NK-92 (cell line): Measurements from ENCODE around the gene EPHA8.

ENCODE experiments used
- DNase-seq: peaks from one replicate; lab custom pipeline; 2025; ENCODE audit not compliant: unreplicated experiment; lab: John Stamatoyannopoulos, UW

EPHA8 gene

DNA sequence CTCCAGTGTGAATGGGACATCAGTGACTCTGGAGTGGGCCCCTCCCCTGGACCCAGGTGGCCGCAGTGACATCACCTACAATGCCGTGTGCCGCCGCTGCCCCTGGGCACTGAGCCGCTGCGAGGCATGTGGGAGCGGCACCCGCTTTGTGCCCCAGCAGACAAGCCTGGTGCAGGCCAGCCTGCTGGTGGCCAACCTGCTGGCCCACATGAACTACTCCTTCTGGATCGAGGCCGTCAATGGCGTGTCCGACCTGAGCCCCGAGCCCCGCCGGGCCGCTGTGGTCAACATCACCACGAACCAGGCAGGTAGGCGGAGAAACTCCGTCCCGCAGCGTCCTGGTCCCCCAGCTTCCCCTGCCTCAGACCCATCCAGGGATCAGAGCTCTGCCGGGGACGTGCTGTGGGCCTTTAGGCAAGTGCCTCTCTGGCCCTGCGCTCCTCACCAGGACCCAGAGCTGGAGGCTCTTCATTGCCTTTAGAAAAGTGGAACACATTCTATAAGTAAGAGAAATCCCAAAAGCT is 25.7 kb downstream of the EPHA8 start:
- DNase-seq = no peak

DNA sequence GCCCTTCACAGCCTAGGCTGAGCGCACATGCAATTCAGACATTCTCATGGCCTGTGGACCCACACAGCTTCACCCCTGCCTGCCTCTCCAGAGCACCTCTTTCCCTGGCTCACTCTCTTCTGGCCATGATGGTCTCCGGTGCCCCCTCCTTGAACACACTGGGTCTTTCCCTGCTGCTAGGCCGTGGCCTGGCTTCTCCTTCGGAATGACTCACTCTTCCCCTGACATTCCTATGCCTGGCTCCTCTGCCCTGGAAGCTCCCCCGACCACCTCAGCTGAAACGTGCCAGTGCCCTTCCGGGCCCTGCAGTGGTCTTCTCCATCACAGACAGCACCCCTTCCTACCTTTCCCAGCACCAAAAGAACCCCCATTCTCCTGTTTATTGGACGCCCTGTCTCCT is 28.3 kb downstream of the EPHA8 start:
- no peak for DNase-seq

DNA sequence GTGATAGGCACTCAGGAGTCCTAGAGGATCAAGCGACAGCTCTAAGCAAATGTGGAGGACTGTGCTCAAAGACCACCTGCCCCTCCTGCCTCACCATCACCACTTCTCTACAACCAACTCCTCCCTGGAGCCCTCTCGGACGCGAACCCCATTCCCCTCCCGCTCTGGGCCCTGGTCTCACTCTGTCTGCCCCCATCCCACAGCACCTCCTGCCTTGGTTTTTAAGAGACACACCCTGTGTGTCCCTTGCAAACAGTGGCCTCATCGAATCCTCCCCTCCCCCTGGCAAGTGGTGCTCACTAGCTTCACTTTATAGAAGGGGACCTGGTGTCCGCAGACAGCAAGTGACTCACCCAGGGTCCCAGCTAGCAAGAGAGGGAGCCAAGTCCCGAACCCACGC is 28.8 kb downstream of the EPHA8 start:
- no peak for DNase-seq

DNA sequence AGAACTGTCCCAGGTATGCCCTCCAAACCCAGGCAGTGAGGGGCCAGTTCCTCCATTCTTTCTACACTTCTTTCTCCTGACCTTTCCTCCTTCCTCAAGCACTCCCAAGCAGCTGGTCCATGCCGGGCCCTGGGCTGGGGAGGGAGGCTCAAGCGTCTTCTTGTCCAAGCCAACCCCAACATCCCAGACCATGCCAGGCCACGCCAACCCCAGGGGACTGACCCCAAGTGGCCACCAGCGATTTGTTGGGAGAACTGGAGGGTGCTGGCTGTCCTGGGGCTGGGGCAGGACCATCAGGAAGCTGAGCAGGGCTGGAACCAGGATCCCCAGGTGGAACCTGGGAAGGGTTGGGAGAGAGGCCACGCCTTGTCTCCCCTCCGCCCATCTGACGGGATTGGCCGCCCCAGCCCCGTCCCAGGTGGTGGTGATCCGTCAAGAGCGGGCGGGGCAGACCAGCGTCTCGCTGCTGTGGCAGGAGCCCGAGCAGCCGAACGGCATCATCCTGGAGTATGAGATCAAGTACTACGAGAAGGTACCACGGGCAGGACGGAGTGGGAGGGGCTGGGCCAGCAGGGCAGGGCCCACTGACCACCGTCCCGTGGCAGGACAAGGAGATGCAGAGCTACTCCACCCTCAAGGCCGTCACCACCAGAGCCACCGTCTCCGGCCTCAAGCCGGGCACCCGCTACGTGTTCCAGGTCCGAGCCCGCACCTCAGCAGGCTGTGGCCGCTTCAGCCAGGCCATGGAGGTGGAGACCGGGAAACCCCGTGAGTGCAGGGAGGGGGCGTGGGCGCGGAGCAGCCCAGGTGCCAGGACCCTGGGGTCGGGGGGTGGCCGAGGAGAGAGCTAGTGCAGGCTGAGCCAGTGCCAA is 29.9 kb downstream of the EPHA8 start:
- DNase-seq = no peak

DNA sequence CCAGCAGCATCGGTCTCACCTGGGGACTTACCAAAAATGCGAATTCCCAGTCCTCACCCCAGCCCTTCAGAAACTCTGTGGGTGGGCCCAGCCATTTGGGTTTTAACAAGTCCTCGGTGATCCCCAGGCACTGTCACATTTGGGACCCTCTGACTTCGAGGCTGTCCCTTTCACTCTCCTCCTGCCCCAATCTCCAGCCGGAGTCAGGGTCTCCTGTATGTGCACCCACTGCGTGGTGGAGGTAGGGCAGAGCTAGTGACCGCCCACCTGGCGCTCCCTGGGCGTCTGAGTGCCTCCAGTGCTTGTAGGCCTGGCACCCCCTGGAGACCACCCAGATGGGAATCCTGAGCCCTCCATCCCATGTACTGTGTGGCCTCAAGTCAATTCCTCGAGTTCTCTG is 31.1 kb downstream of the EPHA8 start:
- no peak for DNase-seq

DNA sequence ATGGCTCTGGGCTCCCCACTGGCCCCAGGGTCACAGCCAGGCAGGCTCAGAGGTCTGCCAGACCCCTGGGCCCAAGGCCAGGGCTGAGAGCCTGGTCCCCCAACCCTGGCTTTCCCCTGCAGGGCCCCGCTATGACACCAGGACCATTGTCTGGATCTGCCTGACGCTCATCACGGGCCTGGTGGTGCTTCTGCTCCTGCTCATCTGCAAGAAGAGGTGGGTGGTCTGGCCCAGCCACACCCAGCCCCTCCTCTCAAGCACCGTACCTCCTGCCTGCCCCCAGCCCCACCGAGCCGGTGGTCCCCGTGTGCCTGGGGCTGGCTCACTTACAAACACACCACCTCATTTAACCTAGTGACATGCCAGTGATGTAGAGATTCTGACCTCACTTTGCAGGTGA is 31.8 kb downstream of the EPHA8 start:
- no peak for DNase-seq

DNA sequence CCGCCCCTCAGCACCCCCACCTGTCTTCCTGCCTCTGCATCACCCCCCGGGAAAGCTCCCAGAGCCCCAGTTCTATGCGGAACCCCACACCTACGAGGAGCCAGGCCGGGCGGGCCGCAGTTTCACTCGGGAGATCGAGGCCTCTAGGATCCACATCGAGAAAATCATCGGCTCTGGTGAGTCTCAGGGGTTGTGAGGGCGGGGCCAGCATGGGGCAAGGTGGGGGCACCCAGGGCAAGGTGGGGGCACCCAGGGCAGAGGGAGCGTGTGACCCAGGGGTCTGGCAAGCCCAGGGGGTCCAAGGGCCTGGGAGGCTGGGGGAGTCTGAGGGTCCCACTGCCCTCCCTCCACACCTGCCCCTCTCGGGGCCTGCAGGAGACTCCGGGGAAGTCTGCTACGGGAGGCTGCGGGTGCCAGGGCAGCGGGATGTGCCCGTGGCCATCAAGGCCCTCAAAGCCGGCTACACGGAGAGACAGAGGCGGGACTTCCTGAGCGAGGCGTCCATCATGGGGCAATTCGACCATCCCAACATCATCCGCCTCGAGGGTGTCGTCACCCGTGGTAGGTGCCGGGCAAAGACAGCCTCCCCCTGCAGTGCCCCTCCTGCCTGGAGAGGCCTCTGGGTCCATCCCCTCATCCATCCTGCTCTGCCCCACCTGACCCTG is 34.1 kb downstream of the EPHA8 start:
- DNase-seq = no peak

DNA sequence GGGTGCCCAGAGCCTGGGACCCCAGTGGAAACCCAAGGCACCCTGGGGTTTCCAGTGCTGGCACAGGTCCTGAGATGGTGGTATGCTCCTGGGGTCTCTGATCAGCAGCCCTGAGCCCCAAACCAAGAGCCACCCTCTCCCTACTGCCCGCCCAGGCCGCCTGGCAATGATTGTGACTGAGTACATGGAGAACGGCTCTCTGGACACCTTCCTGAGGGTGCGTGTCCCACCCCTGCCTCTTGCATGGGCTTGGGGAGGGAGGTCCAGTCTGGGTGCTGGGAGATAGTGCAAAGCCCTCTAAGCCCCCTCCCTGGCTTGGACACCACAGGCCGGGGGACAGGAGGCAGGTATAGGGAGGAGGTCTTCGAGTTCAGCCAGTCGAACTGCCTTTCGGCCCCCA is 34.7 kb downstream of the EPHA8 start:
- DNase-seq = no peak

DNA sequence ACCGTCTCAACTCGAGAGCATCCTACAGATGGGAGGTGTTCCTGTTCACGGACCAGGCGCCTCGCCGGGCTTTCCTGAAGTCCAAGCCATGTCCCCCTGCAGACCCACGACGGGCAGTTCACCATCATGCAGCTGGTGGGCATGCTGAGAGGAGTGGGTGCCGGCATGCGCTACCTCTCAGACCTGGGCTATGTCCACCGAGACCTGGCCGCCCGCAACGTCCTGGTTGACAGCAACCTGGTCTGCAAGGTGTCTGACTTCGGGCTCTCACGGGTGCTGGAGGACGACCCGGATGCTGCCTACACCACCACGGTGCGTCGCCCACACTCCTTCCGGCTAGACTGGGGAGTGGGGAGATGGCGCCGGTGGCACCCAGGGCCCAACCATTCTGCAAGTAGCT is 35.4 kb downstream of the EPHA8 start:
- DNase-seq = no peak

DNA sequence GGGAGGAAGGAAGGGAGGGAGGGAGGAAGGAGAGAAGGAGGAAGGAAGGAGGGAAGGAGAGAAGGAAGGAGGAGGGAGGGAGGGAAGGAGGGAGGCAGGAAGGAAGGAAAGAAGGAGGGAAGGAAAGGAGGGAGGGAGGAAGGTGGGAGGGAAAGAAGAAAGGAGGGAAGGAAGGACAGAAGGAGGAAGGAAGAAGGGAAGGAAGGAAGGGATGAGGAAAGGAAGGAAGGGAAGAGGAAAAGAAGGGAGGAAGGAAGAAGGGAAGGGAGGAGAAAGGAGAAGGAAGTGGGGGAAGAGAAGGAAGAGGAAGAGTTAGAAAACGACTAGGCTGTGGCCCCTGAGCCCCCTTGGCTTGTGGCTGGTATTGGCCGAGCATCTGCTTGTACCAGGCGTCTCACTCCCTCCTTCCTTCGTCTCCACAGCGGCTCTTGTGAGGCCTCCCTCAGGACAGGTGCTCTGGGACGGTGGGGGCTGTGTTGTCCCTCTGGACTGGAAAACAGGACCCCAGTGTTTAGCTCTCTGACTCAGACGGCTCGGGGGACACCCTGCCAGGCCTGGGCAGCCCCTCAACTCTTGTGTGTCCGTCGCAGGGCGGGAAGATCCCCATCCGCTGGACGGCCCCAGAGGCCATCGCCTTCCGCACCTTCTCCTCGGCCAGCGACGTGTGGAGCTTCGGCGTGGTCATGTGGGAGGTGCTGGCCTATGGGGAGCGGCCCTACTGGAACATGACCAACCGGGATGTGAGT is 37.0 kb downstream of the EPHA8 start:
- DNase-seq = no peak

DNA sequence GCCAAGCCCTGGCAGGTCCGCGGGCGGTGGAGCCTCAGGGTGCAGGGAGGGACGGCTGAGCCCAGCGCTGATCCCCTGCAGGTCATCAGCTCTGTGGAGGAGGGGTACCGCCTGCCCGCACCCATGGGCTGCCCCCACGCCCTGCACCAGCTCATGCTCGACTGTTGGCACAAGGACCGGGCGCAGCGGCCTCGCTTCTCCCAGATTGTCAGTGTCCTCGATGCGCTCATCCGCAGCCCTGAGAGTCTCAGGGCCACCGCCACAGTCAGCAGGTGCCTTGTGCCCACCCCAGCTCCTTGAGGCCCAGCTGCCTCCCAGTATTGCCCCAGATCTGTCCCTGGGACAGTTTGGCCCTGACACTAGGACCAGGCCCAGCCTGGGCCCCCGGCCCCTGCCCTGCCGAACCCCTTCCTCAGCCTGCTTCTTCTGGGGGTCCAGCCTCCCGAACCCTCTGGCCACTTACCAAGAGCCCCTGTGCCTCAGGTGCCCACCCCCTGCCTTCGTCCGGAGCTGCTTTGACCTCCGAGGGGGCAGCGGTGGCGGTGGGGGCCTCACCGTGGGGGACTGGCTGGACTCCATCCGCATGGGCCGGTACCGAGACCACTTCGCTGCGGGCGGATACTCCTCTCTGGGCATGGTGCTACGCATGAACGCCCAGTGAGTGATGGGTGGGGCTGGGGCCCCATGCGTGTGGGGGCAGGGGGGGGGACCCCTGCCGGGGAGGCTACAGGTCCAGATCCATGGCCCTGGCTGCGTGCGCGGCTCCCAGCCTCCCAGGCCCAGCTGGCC is 37.7 kb downstream of the EPHA8 start:
- no peak for DNase-seq

DNA sequence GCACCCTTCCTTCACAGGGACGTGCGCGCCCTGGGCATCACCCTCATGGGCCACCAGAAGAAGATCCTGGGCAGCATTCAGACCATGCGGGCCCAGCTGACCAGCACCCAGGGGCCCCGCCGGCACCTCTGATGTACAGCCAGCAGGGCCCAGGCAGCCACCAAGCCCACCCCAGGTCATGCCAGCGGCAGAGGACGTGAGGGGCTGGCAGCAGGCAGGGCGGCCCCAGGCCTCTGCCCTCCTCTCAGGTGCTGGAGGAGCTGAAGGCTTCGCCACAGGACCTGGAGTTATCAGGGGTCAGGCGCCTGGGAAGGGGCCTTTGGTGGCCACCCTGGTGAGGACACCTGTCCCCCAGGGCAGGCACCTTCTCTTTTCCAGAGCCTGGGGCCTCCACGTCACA is 38.3 kb downstream of the EPHA8 start:
- no peak for DNase-seq

DNA sequence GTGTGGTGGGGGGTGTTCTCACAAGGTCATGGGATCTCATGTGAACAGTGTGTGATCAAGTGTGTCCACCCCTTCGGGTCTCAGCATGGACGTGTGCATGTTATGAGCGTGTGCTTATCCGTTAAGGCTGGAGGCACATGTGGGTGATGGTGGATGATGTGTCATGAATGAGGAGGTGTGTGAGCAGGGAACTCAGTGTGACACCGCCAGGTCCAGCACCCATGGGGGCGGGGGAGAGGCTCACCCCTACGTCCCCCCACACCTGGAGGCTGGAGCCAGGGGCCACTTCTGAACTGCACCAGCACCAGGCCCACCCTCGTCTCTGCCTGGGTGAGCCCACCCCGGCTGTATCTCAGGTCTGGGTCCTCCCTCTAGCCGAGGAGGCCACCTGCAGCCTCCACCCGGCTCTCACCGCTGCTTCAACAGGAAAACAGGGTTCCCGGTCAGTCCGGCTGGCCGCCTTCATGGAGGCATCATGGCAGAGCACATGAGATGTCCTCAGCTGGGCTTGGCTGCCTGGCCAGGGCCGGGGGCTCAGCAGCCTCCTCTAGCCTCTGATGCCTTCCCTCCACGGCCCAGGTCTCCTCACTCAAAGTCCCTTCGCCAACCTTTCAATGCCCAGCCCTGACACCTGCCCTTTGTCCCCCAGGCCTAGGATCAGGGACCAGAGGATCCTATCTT is 38.9 kb downstream of the EPHA8 start:
- no peak for DNase-seq

DNA sequence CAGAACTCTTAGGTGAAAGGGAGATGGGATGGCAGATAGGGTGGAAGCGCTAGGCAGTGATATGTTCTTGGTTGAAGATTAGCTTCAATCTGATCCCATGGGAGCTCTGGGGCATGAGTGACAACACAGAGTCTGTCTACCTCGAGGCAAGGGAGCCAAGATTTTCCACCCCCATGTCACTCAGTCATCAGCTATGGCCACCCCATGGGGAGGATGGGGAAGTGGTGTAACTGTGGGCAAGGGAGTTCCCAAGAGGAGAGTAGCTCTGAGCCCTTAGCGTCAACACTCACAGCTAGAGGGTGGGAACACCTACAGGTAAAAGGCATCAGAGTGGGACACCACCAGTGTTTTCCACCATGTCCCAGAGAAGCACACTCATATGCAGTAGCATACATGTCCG is 42.9 kb downstream of the EPHA8 start:
- DNase-seq = no peak

DNA sequence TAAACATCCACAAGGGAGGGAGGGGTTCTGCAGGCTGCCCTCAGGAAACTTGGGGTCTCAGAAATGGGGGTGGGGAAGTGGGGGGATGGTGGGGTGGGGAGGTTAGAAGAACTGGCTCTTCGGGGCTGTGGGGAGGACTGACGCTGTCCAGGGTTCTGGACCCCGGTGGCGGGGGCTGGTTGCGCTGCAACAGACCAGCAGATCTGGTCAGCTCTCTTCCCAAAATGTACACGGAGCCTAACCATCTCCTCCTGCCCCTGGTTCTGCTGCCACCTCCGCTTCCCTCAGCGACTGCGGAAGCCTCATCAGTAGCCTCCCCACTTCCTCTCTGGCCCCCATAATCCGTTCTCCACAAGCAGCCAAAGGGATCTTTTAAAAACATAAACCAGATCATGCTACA is 43.9 kb downstream of the EPHA8 start:
- DNase-seq = no peak

DNA sequence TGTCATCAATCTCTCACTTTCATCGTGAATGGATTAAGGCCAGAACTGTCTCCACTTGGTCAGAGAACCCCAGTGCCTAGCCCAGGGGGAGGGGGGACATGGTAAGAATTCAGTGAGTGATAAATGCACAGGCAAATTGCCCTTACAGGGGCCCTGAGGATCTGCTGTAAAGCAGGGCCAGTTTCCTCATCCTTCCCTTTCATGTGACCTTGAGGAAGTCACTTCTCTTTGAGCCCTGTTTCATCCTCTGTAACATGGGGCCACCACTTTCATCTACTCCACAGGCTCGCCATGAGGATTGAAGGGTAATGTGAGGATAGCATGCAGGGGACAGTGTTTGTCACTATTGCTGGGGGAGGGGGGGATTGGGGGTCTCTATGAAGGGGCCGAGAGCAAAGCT is 45.1 kb downstream of the EPHA8 start:
- no peak for DNase-seq

DNA sequence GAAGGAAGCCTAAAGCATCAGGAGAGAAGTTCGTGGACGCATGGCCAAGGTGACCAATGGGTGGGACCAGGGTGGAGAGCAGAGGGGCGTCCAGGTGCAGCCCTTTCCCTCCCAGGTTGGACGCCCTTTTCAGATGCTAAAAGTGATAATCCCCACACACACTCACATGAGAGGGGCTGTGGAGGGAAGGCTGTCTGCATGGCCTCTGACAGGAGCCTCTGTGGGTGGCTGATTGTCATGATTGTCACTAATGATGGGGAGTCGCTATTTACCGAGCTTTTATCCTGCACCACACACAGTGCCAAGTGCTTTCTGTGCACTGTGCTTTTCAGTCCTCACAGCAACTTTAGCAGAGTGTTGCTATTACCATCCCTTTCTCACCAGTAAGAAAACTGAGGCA is 46.0 kb downstream of the EPHA8 start:
- no peak for DNase-seq

DNA sequence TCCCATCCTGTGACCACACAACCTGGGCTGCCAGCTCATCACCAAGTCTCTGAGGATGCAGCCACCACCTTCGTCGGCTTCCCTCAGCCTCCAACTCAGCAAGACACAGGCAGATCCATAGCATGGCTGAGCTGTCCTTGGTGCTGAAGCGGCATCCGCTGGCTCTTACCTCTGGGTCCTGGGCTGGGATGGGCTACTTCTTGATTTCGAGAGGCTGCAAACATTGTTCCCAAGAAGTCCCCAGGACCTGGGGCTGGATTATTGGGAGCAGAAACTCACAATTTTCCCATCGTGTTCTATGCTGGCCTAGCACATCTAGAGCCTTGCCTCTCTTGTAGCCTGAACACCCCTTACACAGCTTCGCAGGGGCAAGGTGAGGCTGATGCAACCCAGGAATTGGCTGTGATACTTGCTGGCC is 48.2 kb downstream of the EPHA8 start:
- no peak for DNase-seq

DNA sequence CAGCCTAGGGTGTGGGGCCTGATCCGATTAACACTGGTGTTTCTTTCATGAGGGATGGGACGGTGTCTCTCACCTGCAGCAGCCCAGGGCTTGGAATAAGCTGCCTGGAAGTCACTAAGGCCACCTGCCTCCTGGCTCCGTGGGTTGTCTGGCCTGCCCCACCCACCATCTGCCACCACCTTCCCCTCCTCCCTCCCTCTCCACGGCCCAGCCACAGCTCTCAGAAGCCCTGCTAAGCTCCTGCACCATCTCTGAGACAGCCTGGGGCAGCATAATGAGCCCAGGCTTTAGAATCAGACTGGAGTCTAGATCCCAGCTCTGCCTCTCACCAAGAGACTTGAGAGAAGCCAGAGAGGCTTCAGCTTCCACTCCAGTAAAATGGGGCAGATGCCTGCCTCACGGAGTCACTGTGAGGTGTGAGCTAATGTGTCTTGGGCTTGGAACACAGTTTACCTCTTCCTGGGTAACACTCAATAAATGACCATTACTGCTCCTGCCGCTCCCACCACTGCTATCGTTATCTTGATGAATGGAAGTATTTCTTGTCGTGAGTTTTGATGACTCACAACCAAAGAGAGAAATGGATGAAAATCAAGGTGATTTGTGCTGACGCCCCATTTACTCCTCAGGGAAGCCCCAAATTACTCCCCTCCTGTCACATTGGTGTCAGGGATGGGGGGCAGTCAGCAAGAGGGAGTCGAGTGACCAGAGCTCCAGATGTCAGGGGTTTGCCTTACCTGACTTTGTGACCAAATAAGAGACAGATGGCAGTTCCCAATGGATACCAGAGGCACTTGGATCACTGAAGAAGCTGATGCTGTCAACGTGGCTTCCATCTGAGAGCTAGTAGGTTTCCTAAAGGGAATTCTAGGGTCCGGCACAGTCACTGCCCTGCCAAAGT is 49.6 kb downstream of the EPHA8 start:
- DNase-seq = no peak
